Activated gamma-delta T cell (primary cell): Measurements from ENCODE around the gene CCNJL.

Experiments
- DNase-seq: peaks from one replicate; lab custom pipeline; 2025; lab: John Stamatoyannopoulos, UW

CCNJL gene

DNA sequence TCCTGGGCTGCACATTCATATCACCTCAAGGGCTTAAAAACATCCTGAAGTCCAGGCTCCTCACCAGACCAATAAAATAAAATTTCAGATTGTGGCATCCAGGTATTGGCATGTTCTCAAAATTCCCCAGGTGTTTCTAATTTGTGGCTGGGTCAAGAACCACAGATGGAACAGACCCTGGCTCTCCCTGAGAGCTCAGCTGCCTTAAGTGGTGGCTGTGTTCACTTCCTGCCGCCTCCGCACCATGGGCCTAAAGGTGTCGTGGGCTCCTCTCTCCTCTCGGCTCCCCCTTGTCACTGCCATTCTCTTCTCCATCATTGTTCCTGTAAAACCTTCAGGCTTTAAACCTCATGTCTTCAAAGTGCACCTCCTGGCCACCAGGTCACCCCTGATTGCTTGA is 17.8 kb upstream of the CCNJL start:
- no peak for DNase-seq

DNA sequence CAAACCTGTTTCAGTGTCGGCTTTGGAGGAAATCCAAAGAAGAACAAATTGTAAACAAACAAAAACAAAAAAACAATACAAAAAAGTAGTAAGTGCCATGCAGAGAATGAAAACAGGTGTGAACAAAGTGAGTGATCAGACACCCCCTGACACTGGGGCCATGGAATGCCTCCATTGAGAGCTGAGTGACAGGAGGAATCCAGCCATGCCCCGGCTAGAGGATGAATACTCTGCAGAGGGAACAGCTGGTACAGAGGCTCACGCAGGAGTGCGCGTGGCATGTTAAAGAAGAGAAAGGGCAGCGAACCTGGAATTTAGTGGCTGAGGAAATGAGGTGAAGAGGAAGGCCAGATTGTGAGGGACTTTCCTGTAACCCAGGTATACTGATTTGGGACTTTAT is 15.5 kb upstream of the CCNJL start:
- DNase-seq = no peak

DNA sequence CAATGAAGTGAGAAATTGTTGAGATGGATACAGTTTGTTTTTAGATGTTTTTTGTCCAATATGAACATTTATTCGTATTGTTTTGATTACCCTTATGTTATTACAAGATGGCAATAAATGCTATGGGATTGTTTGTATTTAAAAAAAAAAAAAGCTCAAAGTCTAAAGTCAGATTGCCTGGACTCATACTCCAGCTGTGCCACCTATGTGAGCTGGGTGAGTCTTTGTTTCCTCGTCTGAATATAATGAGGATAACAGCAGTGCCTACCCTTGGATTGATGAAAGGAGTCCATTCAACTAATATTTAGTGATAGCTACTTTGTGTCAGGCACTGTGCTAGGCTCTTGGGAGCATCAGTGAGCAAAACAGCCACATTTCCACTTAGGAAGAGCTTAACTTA is 14.6 kb upstream of the CCNJL start:
- DNase-seq = no peak

DNA sequence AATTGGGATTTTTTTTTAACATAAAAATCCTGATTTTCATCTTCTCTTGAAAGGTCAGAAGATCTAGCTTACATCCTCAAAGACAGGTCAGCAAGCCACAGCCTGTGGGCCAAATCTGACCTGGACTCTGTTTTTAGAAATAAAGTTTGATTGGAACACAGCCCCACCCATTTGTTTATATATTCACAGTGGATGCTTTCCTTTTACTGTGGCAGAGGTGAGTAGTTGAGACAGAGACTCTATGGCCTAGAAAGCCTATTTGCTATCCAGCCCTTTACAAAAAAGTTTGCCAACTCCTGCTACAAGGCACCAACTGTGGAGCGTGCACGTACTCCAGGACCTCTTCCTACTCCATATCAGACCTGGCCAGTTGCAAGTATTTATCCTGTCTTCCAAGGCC is 13.4 kb upstream of the CCNJL start:
- DNase-seq = no peak

DNA sequence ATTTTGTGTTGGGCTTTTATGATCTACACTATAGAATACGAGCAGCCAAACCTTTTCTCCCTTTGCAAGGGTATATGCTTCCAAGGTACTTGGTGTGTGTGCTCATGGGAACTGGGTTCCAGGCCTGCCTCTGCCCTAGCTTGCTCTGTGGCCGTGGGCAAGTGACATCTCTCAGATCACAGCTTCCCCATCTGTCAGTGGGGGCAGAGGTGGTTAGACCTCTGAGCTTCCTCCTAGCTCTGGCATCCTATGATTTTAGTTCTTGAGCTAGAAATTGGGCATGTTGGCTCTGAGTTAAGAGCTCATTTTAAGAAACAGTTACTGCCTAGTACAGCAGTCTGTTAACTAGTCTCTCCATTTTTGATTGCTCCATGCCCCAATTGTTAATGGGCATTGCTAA is 12.5 kb upstream of the CCNJL start:
- DNase-seq = no peak

DNA sequence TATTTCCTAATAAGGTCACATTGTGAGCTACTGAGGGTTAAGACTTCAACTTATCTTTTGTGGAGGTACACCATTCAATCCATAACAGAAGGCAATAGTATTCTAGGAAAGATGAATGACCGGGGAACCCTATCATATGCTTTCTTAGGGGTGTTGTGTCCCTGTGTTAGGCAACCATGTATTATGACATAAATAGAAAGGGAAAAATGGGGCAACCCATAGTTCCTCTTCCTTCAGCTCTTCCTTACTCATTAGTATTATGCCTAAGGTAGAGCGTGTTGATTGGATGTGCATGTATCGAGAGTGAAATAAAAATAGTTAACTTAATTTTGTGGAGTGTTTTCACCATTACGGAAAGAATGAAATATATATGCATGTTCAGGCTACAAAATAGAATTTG is 6.0 kb upstream of the CCNJL start:
- no peak for DNase-seq

DNA sequence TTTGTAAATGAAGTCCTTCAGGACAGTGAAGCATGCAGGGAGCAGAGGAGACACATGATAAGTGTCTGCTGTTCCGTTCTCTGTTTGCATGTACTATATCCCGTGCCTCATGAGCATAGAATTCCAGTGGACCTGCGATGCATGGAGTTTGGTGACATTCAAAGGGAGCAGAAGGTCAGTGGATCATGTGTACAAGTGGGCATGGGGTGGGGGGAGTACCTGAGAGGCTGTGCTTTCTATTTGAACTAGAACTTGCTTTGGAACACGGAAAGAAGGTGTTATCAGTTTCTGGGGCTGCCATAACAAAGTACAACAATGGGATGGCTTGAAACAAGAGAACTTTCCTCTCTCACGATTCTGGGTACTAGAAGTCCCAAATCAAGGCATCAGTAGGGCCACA is 5.1 kb upstream of the CCNJL start:
- DNase-seq = no peak

DNA sequence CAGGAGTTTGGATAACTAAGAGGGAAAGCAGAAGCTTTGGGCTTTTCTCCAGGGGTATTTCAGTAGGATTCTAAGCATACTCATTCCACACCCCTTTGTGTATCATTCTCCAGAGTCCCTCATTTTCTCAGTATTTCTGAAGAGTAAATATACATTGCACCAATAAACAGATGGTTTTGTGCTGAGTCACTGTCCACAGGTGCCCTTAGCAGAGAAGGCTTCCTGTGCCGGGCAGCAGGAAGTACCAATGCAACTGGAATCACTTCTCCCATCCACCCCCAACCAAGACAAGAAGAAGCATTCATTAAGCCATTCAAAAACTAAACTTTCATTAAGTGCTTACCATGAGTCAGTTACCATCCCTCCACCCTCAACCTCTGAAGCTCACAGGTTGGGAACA is 3.6 kb upstream of the CCNJL start:
- no peak for DNase-seq

DNA sequence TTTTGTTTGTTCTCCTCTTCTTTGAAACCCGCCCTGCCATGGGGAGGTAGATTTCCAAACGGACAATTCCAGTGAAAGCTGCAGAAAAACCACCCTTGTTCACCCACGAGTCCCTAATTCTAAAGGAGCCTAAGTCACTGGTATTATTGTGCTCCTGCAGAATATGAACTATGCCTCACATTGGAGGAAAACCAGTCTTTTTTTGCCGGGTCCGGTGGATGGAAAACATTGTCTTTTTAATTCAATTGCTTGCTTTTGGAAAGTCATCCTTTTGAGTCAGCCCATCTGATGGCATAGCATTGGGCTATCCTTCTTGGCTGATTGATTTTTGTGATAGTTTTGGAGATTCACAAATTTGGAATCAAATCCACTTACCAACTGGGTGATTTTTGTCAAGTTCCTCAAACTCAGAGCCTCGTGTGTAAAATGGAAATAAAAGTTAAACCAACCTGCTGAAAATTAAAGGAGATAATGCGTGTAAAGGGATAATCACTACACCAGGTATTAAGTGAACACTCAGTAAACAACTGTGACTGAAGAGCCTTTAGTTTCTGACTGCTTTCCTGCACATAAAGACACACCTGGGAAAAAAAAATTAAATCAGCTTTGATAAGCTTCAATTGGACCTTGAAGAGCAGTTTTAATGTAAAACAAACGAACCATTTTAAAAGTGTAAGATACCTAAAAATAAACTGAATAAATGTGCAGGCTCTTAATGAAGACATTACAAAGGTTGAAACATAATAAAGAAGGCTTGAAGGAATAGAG is 780 bp upstream of the CCNJL start:
- DNase-seq = no peak

DNA sequence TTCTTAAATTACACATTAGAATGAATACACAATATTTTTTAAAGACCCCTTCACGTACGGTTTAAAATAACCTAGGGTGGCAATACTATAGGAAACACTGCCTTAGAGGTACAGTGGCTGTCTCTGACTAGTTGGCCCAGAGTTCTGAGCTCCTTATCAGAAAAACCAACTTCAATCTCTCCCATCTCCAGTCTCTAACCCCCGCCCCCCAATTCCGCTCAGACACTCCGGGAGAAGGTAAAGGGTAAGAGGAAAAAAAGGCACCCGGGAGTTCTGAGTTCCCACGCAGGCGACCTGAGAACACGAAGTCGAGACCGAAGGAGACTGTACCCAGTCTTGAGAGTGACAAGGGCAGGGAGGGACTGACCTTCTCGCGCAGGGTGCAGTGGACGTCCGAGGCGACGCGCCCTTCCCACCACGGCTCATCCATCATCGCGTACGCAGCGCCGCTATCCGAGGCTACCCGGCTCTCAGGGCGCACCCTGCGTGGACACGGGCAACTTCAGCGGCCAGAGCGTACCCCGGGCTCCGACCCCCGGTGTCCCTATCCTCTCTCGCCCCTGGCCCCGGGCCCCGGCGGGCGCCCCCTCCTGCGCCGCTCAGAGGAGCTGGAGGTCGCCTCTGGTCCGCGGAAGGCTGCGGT is 752 bp downstream of the CCNJL start:
- no peak for DNase-seq

DNA sequence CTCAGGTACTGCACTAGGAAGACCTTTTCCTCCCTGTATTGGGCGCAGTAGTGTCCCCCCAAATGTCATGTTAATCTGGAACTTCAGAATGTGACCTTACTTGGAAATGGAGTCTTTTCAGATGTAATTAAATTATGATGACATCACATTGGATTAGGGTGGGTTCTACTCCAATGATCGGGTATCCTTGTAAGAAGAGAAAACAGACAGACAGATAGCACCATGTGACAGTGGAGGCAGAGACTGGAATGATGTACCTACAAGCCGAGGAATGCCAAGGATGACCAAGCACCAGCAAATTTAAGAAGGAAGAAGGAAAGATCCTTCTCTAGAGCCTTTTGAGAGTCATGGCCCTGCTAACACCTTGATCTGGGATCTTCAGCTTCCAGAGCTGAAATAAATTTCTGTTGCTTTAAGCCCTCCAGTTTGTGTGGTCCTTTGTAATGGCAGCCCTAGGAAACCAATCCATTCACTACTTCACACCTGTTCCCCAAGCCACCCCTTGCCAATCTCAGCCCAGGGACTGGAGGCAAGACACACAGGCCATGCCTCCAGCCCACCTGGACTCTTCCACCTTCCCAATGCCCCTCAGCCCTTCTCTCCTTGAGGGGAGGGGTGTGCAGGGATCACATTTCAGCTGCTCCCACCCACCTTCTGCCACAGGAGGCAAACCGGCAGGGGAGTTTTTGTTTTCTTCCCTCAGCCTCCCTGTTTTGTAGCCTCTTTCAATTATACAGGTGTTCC is 1.6 kb downstream of the CCNJL start:
- DNase-seq = no peak

DNA sequence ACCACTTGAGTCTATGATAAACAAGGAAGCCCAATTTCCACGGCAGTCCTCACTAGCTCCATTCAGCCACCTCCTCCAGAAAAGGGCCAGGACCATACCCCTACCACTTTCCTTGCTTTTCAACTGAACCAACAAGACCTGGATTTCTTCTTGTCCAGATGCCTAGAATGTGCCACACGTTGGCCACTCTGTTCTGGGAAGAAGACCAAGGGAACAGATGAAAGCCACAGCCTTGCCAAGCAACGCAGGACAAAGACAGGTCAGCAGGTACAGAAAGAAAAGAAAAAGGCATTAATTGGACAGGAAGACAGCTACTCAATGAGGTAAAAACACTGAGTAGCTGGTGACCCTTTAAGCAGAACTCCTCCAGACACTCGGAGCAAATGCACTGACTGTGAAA is 2.2 kb downstream of the CCNJL start:
- no peak for DNase-seq

DNA sequence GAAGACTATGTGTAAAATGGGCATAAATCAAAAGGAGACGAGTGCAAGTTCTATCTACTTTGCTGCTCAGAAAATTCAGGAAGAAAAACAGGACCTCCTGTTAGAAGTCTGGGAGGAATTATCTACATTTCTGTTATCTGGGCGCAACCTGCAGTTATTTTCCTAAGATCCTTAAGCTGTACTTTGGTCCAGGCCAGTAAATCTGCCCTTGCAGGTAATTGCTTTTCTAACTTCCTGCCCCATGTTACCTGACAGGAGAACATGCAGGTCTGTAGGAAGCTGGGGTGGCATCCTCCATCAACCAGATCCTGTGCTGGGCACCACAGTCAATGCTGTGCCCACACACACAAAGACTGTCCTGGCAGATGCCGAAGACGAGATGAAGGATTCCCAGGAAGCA is 5.7 kb downstream of the CCNJL start:
- no peak for DNase-seq

DNA sequence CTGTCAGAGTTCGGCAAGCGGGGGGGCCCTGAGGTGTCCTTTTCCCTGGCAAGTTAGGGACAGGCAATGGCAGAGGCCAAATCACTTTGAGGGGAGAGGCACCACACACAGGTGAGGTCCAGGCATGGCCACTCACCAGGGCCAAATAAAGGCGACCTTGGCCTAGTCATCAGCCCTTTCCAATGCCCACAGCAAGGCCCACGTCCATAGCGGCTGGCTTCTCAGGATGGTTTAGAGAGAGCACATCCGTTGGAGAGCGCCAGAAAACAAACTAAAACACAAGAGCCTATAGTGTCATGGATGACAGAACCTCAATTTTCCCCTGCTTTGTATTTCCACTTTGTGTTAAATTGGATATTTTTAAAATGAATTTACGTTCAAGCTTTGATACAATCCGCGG is 7.0 kb downstream of the CCNJL start:
- no peak for DNase-seq

DNA sequence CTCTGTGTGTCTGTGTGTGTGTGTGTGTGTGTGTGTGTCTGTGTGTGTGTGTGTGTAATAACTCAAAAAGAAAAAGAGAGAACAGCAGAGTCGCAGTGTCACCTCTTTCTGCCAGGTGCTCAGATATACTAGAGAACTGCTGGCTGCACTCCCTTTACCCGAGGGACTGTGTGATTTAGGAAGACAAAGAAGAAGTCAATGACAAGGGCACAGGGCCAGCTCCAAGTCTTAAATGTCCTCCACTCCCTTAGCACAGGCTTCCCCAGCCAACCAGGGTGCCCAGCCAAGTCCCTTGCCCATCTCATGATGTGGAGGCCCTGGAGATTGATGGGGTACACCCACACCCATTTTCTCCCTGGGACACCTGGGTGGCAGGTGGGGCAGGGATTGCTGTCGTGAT is 8.7 kb downstream of the CCNJL start:
- no peak for DNase-seq

DNA sequence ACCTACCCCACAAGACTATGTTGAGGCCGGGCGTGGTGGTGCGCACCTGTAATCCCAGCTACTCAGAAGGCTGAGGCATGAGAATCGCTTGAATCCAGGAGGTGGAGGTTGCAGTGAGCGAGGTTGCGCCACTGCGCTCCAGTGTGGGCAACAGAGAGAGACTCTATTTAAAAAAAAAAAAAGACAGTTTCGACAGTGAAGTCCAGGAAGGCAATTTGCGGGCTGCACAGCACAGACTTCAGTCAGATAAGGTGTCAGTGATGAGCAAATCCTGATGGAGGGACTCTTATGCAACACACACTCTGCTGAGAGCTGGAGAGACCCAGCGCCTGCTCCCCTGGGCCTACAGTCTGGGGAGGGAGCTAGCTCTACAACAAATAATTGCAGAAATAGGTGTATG is 14.2 kb downstream of the CCNJL start:
- no peak for DNase-seq

DNA sequence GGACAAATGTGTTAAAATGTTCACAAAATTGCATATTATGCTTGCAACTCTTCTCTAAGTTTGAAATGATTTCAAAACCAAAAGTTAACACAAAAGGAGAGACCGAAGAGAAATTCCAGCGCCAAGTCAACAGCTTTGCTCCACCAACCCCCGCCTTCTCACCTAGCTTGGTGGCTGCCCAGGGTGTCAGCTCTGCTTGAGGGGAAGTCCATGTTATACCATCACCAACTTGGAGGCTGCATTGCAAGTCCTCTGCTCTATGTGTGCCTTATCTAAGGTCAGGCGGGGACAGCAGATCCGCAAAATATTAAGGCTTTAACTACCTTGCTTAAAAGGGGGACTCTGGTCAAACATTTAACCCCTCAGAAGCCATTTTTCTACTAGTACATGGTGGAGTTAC is 14.6 kb downstream of the CCNJL start:
- no peak for DNase-seq

DNA sequence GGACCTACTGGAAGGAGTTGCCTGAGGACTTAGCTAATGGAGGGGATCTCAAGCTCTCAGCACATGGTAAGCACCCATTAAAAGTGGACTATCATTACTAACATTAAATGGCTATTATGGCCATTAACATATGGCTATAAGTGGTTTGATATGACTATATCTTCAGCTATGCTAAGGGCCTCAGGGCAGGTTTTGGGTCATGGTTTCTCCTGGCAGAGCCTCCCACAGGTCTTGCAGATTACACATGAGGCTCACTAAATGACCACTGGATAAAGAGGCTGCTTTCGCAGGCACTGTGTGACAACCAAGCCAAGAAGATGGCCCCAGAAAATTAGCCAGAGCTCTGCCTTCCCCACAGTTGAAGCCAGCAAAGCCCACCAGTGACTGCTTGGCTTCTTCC is 15.4 kb downstream of the CCNJL start:
- DNase-seq = no peak

DNA sequence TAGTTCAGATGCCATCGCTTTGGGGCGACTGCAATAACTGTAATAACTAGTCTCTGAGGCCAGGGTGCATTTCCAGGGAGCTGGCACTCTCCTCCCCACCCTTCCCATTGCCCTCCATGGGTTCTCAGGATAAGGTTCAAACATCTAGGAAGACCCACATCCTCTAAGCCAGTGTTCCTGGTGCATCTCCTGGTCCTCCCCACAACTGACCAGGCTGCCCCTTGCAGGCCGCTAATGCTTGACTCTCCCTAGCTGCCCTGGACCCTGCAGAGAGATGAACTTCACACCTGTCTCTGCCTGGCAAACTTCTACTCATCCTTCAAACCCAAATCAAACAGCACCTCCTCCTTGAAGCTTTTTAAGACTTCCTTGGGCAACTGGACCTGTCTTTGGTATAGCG is 15.9 kb downstream of the CCNJL start:
- no peak for DNase-seq

DNA sequence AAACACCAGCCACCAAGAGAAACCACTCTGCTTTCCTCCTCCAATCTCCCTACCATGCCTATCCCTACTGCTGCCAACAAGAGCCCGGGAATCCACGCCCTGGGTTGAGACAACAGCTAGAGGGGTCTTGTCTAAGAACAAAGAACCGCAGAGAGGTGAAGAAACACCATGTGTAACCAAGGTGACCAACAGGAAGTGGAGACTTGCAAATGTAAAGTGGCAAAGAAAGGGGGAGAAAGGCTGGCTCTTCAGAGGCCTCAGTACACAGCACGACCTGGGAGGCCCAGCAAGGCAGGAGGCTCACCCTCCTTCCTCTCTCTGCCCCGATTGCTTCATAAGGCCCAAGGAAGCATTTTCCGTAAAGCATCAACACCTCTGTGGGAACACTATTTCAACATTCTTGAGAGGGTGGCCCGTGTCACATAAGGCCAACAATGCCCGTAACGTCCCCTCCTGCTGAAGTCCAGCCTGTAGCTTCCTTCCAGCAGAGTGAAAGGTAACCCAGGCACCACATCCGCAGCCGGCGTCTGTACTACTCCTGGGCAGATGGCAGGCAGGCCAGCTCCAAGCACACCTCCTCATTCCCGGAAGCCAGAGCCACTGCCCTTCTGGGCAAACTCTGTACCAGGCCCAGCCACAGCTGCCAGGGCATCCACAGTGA is 18.3 kb downstream of the CCNJL start:
- DNase-seq = no peak

DNA sequence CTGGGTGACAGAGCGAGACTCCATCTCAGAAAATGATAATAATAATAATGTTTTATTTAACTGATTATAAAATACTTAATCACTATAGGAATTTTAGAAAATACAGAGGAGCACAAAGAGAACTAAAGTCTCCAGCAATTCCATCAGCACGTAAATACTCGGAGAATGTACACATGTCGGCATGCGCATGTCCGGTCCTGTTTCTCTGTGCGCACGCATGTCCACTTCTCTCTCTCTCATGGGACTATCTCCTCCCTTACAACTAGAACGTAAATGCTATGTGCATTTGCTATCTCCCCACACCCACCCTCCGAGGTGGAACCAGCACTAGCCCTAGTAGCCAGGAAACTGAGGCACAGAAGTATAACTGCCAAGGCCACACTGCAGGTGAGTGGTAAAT is 19.0 kb downstream of the CCNJL start:
- no peak for DNase-seq

DNA sequence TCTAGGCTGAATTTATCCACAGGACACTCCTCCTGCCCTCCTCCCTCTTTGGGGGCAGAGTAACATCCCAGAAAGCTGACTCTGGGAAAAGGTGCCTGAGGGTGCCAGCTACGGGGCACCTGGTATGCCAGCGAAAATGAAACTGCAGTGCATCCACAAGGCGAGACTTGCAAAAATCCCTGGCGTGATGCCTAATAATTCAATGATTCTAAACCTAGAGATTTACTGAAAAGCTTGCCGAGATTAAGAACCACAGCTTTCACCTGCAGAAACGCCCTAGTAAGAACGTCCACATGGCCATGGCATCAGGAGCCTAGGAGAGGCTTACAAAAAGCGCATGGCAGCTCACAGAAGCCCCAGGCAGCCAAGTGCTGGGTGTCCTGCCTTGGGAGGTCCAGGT is 20.9 kb downstream of the CCNJL start:
- DNase-seq = no peak

DNA sequence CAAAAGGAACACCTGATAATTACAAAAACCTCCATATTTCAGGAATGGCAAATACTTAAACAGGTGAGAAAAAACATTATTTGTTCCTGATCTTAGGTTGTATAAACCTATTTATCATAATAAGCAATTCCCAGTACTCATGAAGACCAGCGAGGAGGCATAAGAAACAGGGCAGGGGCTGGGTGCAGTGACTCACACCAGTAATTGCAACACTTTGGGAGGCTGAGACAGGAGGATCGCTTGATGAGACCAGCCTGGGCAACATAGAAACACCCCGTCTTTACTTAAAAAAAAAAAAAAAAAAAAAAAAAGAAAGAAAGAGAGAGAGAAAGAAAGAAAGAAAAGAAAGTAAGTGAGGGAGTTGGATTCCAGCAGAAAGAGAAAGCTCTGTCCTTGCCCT is 21.6 kb downstream of the CCNJL start:
- DNase-seq = no peak
